Stimulated activated naive CD8-positive, alpha-beta T cell treated with anti-CD3 and anti-CD28 coated beads, Interleukin-15, Interleukin-2, amounts not matched to agents 100 U/mL and 50 U/mL, for 24 hours (primary cell): Measurements from ENCODE around the gene RBM19.

ENCODE experiments used
- ATAC-seq: fragments of 150-1000 bp; cut with Tn5 transposase; one replicate; pipeline ENCODE4 v1.10.0; 2021
- DNase-seq: peaks from one replicate; pipeline ENCODE4 v3.0.0; 2021

RBM19 gene

DNA sequence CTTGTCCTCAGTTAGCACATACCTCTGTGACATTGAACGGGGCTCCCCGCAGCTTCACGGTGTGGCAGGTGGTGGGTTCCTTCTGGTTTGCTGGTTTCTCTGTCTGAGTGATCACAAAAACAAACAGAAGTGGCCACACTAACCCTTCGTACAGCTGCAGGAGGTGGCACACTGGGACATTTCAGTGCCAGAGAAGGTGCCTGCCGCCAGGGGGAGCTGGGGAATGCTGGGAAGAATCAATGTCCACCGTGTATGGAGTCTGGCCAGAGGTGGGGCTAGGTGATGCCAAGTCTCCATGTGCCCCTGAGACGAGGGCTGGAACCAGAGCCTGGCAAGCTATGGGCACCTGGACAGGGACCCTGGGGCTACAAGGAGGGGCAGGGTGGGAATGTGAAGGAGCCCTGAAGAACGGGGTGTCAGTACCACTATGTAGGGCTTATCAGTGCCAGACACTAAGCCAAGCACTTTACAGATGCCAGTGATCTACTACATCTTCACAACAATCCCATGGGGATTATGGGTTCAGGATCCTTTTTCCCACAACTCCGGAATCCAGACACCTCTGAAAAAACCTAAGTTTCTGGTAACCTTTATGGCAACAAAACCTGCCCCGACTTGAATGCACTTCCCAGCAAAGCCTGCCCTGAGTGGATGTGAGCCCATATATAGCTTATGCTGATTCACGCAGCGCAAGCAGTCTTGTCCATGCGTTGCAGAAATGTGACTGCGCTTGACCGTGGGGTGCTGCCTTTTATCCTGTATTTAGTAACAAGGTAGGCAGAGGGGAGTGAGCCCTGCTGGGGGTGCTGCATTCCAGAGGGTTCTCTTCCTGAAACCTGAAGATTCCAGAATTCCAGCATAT is 10.8 kb downstream of the RBM19 start:
- ATAC-seq (no peak), DNase-seq (no peak)

DNA sequence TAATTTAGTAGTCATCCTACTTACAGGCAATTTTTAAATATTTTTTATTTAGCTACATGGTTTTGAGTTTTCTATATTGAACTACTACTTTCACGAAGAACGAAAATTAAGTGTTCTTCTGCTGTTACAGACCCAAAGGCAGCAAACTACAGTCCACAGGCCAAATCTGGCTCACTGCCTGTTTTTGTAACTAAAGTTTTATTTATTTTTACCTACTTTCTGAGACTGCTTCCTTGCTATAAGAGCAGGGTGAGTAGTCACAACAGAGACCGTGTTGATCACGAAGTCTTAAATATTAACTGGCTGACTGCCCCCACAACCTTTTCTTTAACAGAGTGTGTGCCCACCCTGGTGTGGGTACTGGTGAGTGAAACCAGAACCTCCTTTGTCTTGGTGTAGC is 11.6 kb downstream of the RBM19 start:
- no peak for DNase-seq

DNA sequence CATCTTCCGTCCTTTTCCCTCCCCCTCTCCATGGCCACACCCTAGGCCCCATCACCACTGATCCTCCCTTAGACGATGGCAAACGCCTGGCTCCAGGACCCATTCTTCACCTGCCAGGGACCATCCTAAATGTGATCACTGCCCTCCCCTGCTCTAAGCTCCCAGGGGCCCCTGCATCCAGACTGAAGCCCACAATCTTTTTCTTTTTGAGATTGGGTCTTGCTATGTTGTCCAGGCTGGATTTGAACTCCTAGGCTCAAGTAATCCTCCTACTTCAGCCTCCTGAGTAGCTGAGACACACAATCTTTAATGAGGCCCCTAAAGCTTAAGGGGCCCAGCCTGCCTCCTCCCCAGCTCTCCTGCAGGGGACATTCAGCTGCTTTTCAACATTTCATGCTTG is 15.3 kb downstream of the RBM19 start:
- no peak for DNase-seq
- no peak for ATAC-seq

More for the DNA sequence above, 11.6 kb downstream of the RBM19 start:
- ATAC-seq: no peak

DNA sequence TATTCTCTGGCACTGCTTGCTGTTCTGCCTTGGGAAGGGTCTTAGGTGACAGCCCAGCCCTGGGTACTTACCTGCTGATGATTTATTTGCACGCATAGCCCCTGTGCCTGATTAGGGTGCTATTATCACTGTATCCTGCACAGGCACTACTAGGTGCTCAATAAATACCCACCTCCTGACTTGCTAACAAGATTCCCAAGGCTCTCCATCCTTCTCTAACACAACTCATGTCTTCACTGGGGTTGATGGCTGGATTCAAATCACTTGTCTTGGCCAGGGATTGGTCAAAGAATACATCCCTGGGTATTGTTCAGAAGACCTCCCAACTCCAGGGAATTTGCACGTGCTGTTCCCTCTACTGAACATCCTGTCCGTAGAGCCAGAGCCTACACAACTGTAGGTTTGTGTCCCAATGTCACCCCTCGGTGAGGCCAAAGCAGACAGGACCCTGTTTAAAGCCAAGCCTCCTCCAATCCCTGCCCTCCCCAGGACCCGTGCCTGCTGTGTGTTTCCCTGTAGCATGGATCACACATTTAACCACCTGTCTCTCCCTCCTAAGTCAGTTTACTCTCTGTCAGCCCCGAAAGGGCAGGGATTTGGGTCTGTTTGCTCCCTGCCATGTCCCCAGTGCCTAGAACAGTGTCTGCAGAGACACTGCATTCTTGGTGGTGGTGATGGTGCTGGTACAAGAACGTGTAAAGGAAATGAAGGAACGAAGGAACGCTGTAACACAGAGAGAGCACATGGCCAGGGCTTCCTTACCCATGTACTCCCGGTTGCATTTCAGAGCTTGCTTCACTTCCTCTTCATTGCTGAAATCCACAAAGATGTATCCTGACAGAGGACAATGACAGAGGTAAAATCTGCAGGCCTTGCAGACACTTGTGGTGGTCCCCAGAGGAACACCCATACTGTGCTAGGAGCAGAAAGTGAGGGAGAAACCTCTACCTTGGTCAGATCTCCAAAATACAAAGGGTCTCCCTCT is 16.5 kb downstream of the RBM19 start:
- no peak for DNase-seq
- no peak for ATAC-seq

DNA sequence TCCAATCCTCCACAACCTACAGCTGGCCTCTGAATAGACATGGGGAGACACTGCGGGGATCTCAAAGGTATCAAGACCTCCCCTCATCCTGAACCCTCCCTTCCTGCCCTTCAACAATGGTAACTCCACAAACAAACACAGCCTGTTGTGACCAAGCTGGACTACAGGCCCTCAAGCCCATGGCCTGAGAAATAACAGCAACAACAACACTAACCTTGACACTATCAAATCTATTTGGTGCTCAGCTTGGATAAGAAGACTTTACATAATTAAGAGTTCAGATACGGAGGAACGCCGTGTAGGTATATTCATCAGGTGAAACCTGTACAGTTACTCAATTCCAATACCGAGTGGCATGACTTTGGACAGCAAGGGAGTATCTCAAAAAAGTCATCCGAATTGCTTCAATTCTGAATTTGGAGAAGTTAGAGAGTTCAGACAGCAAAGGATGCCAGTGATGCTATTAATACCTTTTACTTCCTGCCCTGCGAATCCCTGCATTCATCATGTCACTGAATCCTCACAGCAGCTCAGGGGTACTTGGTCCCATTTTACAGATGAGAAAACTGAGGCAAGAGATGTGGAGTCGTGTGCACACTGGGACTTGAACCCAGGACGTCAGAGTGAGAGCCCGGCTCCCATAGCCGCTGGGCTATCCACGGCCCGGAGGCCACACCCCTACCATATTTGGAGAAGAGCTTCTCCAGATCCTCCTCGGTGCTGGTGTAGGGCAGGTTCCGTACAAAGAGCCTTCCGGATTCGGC is 17.8 kb downstream of the RBM19 start:
- ATAC-seq (no peak), DNase-seq (no peak)

DNA sequence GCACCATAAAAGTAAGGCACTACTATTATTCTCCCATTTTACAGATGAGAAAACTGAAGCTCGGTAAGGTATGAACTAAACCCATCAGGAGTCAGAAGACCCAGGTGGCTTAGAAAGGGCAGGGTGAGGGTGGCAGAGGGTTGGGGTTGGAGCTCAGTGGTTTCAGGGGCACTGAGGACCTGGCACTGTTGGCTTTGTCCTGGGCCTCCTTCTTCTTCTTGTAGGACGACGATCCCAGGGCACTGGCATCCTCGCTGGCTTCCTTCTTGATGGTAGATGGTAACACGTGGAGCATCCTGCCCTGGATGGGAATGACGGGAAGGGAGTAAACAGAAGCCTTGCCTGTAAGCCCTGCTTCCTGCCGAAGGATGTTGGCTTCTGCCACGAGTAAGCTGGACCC is 19.9 kb downstream of the RBM19 start:
- ATAC-seq (no peak), DNase-seq (no peak)

DNA sequence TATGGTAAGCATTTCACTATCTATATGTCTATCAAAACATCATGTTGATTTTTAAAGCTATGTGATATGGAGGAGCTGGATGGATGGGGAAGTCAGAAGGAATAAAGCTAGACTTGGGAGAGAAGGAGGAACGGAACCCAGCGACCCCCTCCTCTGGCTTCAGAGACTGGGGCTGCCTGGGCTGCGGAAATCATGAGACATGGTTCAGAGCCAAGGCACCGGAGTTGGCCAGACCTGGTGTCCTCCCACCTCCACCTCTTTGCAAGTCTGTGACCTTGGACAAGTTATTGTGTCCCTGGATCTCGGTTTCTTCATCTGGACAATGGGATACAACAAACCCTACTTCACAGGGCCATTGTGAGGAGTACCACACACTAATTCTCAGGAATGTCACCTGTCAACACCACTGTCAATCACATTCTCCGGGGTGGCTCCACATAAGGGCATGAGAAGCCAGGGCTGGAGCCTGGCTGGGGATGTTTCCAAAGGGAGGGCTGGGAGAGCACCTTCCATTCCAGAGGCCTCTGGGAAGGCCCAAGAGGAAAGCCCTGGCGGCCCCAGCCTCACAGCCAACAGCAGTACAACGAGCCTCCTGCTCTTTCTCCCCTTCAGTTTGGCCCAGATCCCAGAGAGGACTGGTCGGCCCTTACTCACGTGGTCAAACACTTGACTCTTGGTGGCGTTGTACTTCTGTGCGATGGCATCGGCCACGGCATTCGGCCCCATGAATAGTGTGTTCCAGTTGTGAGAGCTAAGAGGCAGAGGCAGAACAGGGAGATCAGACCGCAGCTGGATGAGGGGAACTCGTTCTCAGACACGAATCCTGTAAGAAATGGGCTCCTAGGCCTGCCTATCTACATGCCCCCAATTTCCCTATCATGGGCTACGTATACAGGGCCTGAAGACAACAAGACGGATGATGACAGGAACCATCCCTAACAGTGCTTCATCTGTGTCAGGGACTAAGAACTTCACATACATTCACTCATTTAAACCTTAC is 20.7 kb downstream of the RBM19 start:
- no peak for DNase-seq
- no peak for ATAC-seq

DNA sequence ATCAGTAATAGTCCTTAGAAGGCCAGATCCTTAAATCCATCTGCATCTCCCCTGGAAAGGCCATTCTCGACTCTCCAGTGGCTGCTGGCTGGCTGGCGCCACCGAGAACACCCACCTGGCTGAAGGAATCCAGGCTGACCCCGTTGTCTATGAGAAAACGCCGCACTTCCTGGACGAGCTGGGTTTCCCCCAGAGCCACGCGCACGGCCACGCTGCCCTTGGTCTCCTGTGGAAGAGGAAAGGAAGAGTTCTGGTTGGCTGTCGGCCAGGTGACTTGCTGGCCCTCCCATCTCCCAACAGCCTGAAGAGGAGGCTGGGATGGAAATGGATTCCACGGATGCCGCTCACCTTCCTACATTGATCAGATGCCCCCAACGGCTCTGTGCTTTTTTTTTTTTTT is 23.9 kb downstream of the RBM19 start:
- DNase-seq: no peak
- no peak for ATAC-seq

DNA sequence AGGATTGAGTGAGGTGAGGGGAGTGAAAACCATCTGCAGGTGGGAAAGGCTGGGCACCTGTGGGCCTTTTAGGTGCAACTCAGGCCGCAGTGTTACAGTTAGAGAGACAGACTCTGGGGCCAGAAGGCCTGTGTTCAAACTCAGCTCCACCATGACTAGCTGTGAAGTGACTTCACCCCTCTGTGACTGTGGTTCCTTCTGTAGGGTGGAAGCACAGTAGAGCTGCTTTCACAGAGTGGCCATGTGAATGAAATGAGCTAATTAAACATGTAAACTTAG is 25.0 kb downstream of the RBM19 start:
- ATAC-seq: no peak
- DNase-seq: no peak

DNA sequence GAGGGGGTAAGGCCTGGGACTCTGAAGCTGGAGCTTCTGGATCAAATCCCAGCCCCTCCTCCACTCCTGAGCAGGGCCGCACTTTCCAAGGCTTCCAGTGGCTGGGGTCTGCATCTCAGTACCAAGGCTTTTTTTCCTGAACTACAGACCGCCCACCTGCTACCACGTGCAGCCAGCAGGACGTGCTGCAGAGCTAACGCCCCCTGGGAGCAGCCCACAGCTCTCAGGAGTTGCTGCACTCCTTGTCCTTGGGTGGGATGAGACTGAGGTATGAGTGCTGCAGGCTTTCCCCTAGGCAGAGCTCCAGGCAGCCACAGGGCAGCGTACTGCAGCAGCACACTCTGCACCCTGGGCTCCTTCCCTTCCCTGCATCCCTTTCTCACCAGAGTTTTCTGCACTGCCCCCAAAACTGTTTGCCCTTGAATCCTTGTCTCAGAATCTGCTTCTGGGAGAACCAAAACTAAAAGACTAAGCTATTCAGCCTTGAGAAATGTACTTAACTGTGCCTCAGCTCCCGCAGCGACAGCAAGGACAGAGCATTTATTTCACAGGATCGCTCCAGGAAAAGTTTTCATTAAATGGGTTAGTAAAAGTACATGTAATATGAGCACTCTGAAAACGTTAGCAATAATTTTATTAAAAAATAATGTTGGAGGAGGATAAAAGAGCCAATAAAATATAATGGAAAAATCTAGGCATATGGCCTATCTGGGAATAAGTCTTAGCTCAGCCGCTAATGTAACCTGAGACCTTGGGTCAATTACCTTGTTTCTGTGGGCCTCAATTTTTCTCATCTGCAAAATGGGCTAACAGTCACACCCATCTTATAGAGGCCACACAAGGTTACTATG is 25.5 kb downstream of the RBM19 start:
- ATAC-seq (no peak), DNase-seq (no peak)

DNA sequence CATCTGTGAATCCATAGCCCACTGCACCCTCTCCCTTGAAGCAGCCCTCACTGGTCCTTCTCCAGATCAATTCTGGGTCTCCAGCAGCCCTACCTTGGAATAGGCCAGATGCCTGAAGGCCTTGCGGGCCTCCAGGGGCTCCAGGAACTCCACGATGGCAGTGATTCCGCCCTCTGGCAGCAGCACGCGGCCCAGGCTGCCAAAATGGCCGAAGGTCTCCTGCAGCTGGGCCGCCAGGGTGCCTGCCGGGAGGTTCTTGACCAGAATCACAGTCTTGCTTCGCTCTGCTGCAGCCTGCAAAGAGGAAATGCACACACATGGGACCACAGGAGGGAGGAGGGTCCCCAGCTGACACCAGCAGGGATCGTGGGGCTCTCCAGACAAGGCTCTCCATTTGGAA is 26.3 kb downstream of the RBM19 start:
- no peak for DNase-seq
- no peak for ATAC-seq

DNA sequence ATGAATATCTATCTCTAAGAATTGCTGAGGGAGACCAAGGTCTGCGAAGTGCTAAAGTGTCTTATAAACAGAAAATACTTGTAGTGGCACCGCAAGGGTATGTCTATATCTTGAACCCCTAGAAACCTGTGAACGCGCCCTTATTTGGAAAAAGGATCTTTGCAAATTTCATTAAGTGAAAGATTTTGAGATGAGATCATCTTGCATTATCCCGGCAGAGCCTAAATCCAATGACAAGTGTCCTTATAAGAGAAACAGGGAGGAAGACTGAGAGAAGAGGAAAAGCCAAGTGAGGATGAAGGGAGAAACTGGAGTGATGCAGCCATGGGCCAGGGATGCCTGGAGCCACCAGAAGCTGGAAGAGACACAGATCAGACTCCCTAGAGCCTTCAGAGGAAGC is 27.7 kb downstream of the RBM19 start:
- no peak for ATAC-seq
- no peak for DNase-seq

DNA sequence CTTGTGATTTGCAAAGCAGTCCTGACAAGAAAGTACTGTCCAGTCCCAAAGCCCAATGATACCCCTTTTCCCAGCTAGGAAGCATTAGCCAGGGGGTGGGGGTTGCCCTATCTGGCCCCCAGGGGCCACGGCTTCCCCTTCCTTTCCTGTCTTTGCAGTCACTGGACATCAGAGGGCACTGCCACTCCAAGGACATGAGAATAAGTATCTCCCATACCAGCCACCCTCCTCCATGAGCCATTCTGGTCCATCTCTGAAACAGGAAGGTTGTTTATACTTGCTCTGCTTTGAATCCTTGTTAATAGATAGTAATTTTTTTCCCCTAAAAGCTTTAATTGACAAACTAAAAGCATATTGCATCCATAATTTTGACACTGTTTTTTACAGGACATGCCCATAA is 29.7 kb downstream of the RBM19 start:
- ATAC-seq (no peak), DNase-seq (no peak)

DNA sequence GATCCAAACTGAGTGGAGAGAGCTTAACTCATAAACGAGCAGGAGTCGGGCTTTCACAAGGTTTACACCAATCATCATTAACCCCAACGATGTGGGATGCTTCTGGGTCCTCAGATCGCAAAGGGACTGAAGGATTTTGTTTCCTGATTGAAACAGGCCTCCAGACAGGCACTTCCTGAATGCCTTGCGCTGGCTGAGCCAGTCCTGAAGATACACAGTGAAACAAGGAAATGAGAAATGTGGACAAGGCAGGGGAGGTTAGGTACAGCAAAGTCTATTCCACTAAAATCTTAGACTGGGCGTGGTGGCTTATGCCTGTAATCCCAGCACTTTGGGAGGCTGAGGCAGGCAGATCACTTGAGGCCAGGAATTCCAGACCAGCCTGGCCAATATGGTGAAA is 30.7 kb downstream of the RBM19 start:
- DNase-seq: no peak
- ATAC-seq: no peak

DNA sequence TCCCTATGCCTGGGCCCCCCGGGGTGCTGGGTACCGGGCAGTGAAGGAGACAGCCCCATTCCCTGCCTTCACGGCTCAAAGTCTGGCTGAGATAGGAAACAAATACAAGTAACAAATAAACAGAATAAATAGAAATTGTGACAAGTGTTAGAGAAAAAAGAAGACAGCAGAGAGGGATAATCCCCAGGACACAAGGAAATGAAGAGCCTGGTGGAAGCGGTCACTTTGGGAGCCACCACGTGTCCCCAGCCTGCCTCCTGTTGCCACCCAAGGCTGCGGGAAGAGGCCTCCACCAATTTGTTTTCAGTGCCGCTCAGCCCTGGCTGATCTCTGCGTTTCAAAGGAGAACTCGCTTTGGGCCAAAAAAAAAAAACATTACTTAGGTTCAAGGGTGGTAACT is 31.2 kb downstream of the RBM19 start:
- DNase-seq: no peak
- ATAC-seq: no peak

DNA sequence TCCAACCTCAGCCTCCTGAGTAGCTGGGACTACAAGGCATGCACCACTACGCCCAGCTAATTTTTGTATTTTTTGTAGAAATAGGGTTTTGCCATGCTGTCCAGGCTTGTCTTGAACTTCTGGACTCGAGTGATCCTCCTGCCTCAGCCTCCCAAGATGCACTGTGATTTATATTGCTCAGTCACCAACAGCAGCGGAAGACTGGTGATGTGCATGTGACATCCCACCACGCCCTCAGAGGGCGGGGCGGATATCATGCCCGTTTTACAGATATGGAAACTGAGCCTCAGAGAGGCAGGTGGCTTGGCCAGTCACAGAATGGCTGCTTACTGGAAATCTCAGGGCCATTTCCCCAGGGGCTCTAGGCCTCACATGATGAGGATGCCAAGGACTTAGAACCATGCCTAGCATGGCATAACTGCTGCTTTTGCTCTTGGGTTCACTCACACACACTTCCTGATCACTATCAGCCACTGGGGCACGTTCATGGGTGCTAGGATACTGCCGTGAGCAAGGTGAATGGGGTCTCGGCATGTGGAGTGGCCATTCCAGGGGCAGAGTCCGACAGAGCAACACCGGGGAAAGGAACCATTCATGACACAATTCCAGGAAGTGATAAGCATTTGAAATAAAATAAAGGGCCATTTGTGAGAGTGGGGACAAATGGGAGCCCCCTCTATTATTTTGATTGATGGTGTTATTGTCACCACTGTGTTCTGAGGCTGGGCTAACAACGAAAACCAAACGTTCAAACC is 31.9 kb downstream of the RBM19 start:
- DNase-seq: no peak
- ATAC-seq: no peak

DNA sequence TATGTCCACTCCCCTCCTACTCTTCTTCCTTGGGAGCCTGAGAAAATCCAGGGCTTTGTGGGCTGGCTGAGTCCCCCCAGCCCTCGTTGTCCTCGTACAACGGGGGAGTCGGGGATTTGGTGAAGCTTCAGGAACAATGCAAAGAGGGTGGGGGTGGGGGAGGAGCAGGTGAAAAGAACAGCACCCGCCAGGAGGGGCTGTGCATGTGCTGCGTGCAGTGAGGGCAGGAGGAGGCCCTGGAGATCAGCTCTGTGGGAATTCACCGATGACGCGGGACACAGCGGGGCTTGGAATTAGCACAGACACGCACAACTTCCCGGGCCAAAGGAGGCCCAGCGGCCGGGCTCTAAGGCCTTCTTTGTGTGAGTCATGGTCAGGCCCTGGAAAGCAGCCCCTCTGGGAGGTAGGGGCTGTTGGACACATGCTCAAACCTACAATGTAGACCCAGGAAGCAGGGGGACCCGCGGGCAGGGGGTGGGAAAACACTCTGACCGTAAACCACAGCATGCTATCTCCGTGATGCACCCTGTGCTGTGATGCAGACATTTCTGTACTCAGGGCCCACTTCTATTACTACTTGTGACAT is 32.8 kb downstream of the RBM19 start:
- DNase-seq: no peak

DNA sequence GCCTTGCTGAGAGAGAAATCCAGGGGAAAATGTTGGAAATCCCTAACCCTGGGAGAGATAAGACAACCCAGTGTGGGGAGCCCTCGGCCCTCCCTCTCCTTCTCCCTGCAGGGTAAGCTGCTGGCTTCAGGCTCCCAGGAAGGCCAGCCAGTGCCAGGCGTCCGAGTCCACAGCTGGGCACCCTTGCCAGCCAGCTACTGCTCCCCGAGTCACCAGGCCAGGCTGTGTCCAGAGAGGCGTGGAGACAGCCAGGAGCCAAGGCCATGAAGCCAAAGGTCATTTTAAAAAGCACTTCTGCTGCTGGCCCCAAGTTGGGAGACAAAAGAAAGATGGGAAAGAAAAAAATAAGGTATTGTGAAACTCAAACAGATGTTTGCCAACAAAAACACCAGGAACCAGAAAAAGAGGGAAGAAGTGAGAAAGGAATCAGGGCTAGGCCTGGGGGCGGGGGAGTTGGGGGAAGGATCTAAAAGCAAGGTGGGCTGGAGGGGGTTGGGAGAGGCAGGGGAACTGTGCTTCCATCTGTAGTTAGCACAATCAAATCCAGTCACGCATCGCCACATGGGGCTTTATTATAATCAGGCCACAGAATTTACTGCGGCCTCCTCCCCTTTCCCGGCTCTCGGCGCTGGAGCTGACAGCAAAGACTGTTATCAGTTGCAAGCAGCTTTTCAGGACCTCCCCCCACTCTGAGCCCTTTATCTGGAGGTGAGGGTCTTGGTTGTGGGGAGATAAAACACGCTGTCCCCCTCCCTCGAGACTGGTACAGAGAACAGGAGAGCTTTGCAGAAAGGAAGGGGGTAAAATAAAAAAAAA is 33.5 kb downstream of the RBM19 start:
- ATAC-seq (no peak), DNase-seq (no peak)

More for the DNA sequence above, 32.8 kb downstream of the RBM19 start:
- no peak for ATAC-seq
